NCI-H2081 (cell line): ENCODE results near the gene SPARCL1.
"Not testable (repeated sequence)": the region's sequence is repeated elsewhere in the genome, so short reads cannot be mapped to it uniquely, and the experiment has no call there.

Source experiments
- DNase-seq, 2 experiments: peaks; one replicate each; lab custom pipeline; 2025; lab: John Stamatoyannopoulos, UW

The SPARCL1 gene, protein sequence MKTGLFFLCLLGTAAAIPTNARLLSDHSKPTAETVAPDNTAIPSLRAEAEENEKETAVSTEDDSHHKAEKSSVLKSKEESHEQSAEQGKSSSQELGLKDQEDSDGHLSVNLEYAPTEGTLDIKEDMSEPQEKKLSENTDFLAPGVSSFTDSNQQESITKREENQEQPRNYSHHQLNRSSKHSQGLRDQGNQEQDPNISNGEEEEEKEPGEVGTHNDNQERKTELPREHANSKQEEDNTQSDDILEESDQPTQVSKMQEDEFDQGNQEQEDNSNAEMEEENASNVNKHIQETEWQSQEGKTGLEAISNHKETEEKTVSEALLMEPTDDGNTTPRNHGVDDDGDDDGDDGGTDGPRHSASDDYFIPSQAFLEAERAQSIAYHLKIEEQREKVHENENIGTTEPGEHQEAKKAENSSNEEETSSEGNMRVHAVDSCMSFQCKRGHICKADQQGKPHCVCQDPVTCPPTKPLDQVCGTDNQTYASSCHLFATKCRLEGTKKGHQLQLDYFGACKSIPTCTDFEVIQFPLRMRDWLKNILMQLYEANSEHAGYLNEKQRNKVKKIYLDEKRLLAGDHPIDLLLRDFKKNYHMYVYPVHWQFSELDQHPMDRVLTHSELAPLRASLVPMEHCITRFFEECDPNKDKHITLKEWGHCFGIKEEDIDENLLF

DNA sequence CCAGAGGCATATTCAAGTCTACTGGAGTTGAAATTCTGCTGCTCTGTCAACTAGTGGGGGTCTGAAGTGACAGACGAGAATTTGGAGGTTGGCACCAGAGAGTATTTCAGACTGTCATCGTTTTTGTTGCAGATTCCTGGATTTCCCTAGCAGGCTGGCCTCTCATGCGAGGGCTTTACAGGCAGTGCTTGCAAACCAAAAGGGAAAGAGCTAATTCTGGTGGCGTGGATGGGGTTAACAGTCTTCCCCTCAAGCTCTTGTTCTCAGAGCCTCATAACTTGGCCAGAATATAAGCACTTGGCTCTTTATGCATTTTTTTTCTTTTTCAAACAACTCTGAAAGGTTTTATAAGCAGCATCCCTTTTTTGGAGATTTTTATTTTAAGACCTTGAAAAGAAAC is at the start of gene SPARCL1:
SPARCL1 (minus strand) TSS at position 190 of the 400 bp plus-strand sequence. CDS start 29,802 bp downstream, outside the sequence.
- DNase-seq = no peak

DNA sequence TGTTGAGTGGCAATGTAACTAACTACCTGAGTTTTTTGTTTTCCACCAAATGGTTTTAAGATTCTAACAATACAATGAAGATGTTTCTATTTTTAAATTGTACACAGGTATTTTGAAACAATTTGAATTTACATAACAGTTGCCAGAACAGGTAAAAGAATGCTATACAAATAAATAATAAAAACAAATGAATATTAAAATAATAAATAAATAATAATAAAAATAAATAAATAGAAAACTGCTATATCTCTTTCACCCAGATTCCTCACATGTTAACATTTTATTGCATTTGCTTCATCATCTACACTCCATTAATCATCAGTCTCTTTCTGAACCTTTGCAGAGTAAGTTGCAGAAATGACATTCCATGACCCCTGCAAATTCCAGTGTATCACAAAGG is 46.8 kb upstream of the SPARCL1 start:
- DNase-seq = no peak

DNA sequence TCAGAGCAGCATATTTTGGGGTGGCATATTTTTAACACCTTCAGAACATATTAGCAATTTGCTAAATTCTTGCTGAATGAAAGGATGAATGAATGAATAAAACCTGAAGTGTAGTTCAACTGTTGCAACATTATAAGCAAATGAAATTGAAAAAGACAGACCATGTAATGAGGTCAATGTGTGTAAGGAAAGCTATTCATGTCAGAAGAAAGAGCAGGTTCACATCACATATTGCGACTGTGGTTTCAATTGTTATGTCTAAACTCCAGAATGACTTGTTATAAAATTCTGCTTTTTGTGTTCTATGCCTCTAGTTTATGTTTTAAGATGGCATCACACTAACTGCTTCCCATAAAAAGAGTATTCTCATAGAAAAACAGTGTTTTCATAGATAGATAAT is 46.2 kb upstream of the SPARCL1 start:
- DNase-seq = no peak

DNA sequence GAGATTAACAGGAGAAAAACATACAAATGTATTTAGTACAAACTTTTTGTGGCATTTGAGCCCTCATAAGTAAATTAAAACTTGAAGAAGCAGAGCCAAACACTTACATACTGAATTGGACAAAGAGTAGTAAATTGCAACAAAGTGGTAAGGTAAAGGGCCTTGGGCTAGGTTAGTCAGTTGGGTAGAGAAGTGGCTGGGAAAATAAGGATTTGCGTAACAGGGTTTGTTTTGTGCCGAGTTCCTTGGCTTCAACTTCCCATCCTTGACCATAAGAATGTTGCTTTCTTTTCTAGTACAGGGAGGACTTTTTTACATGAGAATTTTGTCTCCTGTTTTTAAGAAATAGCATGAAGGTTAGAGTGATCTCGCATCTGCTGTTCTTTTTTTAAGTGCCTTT is 45.8 kb upstream of the SPARCL1 start:
- DNase-seq = no peak

DNA sequence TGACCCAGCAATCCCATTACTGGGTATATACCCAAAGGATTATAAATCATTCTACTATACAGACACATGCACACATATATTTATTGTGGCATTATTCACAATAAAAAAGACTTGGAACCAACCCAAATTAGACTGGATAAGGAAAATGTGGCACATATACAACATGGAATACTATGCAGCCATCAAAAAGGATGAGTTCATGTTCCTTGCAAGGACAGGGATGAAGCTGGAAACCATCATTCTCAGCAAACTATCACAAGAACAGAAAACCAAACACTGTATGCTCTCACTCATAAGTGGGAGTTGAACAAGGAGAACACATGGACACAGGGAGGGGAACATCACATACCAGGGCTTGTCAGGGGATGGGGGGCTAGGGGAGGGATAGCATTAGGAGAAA is 45.2 kb upstream of the SPARCL1 start:
- not testable (repeated sequence) for DNase-seq

DNA sequence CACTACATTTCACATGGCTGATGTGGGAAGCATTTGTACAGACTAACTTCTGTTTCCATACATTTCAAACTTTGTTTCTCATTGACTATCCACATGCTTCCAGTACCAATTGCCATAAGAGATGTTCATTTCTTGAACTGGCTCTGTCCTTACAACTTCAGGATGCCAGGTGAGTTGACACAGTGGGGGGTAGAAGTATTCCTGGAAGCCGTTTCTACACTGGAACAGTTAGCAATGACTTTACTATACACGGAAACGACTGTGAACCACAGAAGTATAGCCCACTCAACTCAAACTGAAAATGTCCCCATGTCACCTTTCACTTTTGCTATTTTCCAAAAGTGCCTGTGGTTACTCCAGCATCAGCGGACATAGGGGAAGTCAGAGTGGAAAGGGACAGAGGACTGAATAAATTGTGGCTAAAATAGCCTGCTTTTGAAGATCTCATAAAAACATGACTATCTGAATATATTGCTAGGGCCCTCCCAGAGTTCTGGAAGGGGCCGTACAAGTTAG is 41.2 kb upstream of the SPARCL1 start:
- no peak for DNase-seq

DNA sequence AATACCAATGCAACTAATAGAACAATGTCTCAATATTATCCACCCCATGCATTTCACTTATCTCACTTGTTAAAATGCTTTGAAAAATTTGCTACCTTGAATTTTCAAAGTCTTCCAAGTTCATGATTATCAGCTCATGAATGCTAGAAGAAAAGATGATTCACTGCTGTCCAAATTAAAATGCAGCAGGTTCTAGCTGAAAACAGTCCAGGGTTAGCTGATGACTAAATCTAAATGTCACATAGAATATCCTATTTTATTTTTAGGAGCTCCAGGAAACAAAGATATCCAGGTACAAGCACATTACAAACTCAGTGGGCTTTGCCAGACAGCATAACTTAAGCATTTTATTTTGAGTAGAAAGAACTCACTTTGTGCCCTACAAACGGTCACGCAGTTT is 38.0 kb upstream of the SPARCL1 start:
- no peak for DNase-seq

DNA sequence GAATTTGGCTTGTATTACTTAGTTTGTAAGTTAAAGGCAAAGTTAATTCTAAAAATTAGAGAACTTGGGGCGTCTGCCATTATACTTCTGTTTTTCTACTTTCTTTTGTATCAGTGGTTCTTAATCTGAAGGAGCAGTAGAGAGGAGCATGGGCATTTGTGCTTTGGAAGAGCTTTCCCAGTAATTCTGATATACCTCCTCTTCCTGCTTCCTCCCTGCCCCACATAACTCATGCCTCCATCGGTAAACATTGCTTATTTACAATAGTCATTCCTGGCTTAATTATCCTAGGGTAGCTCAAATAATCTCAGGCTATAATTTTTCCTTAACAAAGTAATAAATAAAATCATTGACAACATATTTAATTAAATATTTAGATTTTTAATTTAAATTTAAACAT is 37.1 kb upstream of the SPARCL1 start:
- DNase-seq = peak; percentile 1 to 26

DNA sequence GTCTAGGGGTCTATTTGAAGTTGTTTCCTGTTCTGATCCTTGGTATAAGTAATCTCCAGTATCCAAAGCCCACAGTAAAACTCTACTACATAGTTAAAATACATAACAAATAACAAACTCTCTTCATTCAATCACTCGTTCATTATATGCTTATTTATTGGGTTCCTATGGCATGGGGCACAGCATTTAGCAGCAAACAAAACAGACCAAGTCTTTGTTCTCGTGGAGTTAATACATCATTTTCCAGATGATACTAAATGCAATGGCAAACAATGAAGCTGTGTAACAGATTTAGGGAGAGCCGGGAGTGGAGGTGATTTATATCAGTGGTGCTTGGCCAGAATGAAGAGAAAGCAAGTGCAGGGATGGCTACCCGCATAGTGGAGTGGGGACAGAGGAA is 36.6 kb upstream of the SPARCL1 start:
- DNase-seq = no peak

DNA sequence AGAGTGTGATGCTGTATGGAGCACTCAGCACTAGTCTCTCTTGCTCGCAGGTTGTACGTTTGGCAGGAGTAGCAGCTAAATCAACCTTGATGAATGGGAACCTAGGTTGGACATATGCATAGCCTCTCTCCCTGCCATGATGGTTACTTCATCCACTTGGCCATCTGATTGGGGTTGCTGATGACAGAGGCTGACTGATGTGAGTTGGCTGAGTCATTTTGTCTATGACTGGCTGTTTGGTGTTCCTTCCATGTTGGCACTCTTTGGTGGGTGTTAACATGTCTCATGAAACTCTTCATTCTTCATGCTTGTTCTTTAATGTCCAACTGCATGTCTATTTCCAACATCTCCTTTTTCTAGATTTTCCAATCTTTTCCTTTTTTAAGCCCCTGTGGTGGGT is 31.6 kb upstream of the SPARCL1 start:
- no peak for DNase-seq

DNA sequence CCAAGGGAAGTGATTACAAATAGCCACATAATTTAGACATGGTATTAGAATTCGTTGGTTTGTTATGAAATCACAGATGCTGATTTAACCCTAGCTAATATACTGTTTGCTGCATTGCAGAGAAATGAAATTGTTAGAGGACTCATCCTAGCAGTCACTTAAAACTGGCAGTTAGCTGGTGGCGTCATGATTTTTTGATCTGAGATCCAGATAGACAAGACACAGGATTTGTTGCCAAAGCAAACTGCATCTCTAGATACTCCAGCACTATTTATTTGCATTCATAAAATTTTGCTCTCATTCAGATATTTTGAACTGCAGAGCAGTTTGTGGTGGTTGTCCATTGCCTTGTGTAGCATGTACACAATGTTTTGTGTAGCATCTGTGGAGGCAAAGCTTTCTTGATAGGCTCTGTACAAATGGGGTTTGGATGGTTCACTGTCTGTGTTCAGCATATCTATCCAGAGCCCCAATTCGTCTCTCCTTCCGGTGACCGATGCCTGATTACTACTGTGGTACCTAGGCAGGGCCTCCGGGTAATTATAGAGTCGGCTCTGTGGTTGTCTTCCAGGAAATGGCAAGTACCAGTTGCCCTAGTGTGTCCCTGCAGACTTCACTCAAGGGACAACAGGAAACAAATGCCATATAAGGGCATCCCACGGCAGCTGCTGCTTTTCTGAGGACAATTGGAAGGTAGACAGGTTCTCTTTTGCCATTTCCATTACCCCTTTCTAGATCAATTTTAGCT is 30.1 kb upstream of the SPARCL1 start:
- DNase-seq = peak; percentile 82 to 92

DNA sequence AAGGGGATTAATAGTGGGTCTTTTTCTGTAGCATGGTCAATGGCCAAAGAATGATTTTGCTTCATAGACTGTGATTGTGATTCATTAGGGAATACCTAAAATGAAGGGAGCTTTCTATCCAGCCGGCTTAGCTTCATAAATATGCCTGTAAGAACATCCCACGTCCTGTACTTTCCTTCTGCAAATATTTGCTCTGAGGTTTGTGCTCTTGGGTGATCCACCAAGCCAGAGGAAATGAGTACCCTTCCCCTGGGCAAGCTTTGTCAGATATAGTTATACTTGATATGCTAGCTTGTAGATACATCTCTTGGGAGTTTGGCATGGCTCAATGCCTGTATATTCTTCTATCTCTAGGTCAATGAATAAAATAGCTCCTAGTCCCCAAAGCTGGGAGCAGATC is 28.2 kb upstream of the SPARCL1 start:
- DNase-seq = peak in 1 of 2 experiments; percentile 36

DNA sequence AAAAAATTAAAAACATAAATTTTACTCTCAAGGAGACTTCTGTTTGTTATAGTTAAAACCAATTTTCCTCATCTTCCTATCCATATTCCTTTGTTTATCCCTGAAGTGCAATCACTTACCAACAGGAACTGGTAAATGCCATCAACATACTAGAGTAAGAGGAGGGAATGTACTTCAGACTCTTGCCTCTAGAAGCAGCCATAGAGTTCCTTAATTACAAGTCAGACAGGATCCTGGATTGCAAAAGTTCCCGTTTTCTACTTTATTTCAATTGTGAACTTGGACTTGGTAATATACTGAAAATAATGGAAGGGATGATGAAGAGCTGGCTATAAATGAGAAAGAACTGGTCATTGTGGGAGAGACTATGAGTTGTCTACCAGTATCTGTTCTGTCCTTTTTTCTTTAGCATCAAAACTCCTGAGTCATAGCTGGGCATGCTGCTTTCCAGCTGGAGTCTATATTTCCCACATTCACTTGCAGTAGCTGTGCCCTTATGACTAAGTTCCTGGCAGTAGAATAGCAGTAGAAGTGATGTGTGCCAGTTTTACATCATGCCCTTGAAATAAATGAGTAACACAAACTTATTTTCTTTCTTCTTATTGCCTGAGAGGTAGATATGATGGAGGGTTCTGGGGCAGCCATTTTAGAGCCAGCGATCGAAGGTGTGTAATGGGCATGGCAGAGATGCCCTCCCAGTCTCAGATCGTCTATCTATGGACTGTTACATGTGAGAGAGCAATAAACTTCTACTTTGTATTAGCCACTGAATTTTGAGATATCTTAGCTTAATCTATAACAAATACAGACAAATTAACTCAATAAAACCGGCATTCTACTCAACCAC is 26.8 kb upstream of the SPARCL1 start:
- no peak for DNase-seq

DNA sequence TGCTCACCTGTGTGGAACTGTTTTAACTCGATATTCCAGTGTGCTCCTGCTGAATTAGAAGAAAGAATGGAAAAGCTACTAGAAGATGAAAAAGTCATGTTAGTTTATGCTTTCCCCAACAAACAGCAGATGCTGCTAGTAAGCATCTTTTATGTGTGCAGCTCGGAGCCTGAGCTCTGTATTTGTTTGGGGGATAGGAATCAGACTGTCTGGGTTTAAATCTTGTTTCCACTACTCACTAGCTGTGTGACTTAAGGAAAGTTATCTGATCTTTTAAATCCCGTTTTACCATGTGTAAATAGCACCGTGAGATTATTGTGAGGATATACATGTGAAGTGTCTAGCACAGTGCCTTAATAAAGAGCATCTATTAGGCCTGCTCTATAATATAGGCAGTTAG is 24.0 kb upstream of the SPARCL1 start:
- DNase-seq = no peak

DNA sequence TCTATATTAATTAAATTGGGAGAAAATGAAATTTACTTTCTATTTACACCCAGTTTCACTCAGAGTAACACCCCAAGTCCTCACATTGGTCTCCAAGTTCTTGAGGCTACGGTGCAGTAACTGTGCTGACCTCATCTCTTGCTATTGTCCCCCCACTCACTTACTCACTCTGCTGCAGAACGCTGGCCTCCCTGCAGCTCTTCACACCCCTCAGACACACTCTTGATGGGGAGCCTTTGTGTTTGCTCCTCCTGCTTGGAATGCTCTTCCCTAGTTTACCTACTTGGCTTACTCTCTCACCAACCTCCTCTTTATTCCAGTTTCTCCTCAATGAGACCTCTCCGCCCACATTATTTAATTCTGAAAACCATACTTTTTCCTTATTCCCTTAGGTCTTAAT is 22.2 kb upstream of the SPARCL1 start:
- no peak for DNase-seq

DNA sequence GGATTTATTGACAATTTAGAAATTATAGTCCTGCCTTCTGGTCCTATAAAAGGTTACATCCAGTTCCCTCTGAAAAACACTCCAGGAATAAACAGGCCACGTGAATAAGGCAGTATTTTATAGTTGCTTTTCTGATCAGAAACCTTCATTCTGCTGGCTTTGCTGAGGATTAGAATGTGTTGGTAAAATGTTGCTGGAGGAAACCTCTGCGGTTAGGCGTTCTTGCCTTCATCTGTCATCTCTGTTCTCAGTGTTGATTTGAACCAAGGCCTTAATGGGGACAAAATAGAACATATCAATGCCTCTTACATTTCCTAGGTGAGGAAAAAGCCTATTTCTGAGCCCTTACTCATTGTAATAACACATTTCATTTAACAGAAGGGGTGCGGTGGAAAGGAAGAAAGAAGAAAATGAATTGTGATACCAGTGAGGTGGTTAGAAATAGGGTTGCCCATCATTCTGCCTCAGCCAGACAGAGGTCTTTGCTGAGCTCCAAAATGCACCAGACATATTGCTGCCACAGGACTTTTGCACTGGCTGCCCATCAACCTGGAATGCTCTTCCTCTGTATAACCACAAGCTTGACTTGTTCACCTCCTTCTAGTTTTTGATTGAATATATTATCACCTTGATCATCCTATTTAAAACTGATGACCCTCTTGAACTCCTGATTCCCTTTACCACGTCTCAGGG is 18.0 kb upstream of the SPARCL1 start:
- no peak for DNase-seq

DNA sequence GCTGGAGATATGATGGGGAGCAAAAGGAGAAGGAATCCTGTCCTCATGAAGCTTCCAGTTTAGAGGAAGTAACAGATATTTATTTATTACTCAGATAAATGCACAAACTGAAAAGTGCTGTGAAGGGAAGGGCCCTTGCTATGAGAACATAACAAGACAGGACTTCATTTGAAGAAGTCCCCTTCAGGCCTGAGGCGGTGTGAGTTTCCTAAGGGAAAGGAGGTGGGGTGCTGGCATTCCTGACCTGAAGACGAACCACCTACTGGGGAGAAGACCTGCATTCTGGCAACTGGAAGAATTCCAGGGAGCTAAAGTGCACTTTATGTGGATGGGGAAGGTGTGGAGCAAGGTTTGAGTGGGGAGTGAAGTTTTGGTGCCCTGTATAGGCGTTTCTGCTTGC is 15.9 kb upstream of the SPARCL1 start:
- no peak for DNase-seq

DNA sequence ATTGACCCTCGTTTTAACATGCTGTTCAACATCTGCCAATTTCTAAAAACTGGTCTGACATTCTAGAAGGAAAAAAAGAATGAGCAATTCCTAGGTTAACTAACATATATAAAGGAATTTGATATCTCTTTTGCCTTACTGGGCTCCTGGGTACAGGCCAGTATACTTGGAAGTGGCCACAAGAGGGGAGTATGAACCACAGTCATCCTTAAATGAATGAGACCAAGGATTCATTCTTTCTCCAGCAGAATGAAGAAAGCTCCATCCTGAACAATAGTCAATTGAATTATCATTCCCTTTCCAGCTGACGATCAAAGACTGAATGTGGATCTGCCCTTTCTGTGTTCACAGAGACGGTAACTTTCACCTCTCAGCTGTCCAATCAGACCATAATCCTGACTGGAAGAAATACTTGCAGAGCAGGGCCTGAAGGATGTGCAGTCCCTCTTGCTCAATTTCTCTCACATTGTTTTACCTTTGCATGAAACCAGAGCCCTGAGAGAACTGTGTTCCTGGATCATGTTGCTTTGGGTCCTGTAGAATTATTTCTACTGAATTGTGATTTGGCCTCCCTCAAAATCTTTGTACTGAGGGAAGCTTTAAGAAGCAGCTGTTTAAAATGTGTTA is 14.8 kb upstream of the SPARCL1 start:
- peak in 1 of 2 experiments; percentile 0 for DNase-seq

DNA sequence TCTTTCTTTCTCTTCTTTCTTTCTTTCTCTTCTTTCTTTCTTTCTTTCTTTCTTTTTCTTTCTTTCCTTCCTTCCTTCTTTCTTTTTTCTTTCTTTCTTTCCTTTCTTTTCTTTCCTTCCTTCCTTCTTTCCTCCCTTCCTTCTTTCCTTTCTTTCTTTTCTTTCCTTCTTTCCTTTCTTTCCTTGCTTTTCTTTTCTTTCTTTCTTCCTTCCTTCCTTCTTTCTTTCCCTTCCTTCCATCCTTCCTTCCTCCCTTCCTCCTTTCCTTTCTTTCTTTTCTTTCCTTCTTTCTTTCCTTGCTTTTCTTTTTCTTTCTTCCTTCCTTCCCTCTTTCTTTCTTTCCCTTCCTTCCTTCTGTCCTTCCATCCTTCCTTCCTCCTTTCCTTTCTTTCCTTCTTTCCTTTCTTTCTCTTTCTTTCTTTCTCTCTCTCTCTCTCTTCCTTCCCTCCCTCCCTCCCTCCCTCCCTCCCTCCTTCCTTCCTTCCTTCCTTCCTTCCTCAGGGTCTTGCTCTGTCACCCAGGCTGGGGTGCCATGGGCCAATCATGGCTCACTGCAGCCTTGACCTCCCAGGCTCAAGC is 13.6 kb upstream of the SPARCL1 start:
- no peak for DNase-seq
